H1 (cell line): ENCODE results near the gene FLNC. TPM values are rescaled to one million over a fixed set of nuclear protein-coding genes. Genes with fewer than 3 reads are reported as not detected.

Experiments
- CTCF ChIA-PET: fragments of 300-600 bp; sonication (Branson Sonifier 250); formaldehyde crosslinking; loops from one replicate; lab custom pipeline; 2021; ENCODE audit not compliant: partially characterized antibody; lab: Charles Lee
- POLR2A ChIA-PET: fragments of 300-600 bp; sonication (Branson Sonifier 250); formaldehyde crosslinking; loops from one replicate; lab custom pipeline; 2021; ENCODE audit warnings: inconsistent platforms; ENCODE audit not compliant: partially characterized antibody; lab: Charles Lee
- DNase-seq, 2 experiments: peaks; one replicate each; pipeline versions ENCODE4 v3.0.0 to v3.0.0-alpha.2; 2010 to 2022; ENCODE audit warnings: low spot score in 2 of 2, low read depth in 1 of 2, mixed read lengths in 1 of 2
- FAIRE-seq: peaks from 2 replicates; lab custom pipeline; 2011; peaks lifted over from hg19 to GRCh38; lab: Jason Lieb, UNC
- H2AFZ ChIP-seq: 2 replicates; pipeline ENCODE4 v1.8.1; 2012; ENCODE audit warnings: low read length, inconsistent platforms
- H2AK5ac ChIP-seq: 2 replicates; pipeline ENCODE4 v1.6.1; 2013; ENCODE audit warnings: low read depth, low read length
- H2BK120ac ChIP-seq: replicated peaks from 2 replicates; pipeline ENCODE3; 2013; ENCODE audit warnings: low read depth, low read length, inconsistent platforms
- H2BK12ac ChIP-seq: 2 replicates; pipeline ENCODE4 v1.6.1; 2013; ENCODE audit warnings: low read depth, low read length
- H2BK15ac ChIP-seq: 2 replicates; pipeline ENCODE4 v1.6.1; 2013; ENCODE audit warnings: low read length
- H2BK20ac ChIP-seq: 2 replicates; pipeline ENCODE4 v1.6.1; 2013; ENCODE audit warnings: low read length
- H2BK5ac ChIP-seq: 2 replicates; pipeline ENCODE4 v1.6.1; 2013; ENCODE audit warnings: low read depth, low read length
- H3K14ac ChIP-seq: 2 replicates; pipeline ENCODE4 v1.6.1; 2013; ENCODE audit warnings: inconsistent platforms; ENCODE audit not compliant: insufficient read length
- H3K18ac ChIP-seq: 2 replicates; pipeline ENCODE4 v1.6.1; 2013; ENCODE audit warnings: low read length; ENCODE audit errors: extremely low read depth
- H3K23ac ChIP-seq: 2 replicates; pipeline ENCODE4 v1.6.1; 2013; ENCODE audit warnings: inconsistent platforms; ENCODE audit not compliant: insufficient read length
- H3K23me2 ChIP-seq: 2 replicates; pipeline ENCODE4 v1.6.1; 2013; ENCODE audit warnings: low read depth, low read length
- H3K27ac ChIP-seq: 2 replicates; pipeline ENCODE4 v1.6.1; 2011; ENCODE audit warnings: low read depth, low read length, inconsistent platforms
- H3K27me3 ChIP-seq, 4 experiments: replicated peaks in 1 of 4; 1 replicate in 1 of 4; 2 replicates in 3 of 4; pipeline versions ENCODE4 v1.6.1 to v1.8.1; 2011 to 2013; ENCODE audit warnings: low read length in 3 of 4, mild to moderate bottlenecking in 3 of 4, inconsistent platforms in 2 of 4, mixed read lengths in 2 of 4, moderate library complexity in 1 of 4; ENCODE audit not compliant: control insufficient read depth in 3 of 4, insufficient read depth in 3 of 4; ENCODE audit errors: extremely low read depth in 1 of 4
- H3K36me3 ChIP-seq, 4 experiments: 2 replicates each; pipeline versions ENCODE4 v1.6.1 to v1.8.1; 2011 to 2013; ENCODE audit warnings: mild to moderate bottlenecking in 4 of 4, low read length in 3 of 4, moderate library complexity in 2 of 4, control low read depth in 1 of 4, inconsistent platforms in 1 of 4; ENCODE audit not compliant: insufficient read depth in 4 of 4, control insufficient read depth in 2 of 4
- H3K4ac ChIP-seq: replicated peaks from 2 replicates; pipeline ENCODE3; 2013; ENCODE audit warnings: low read length, low read depth, mixed read lengths, inconsistent platforms; ENCODE audit not compliant: insufficient read length
- H3K4me1 ChIP-seq, 4 experiments: replicated peaks in 1 of 4; 1 replicate in 1 of 4; 2 replicates in 3 of 4; pipeline versions ENCODE4 v1.6.1 to v1.8.1; 2011 to 2013; ENCODE audit warnings: low read length in 3 of 4, inconsistent platforms in 2 of 4, mixed read lengths in 1 of 4; ENCODE audit not compliant: insufficient read depth in 4 of 4, control insufficient read depth in 3 of 4
- H3K4me2 ChIP-seq, 2 experiments: 2 replicates each; pipeline versions ENCODE4 v1.6.1 to v1.8.1; 2011 to 2013; ENCODE audit warnings: low read depth in 2 of 2, low read length in 2 of 2, control low read depth in 1 of 2, inconsistent platforms in 1 of 2, mild to moderate bottlenecking in 1 of 2; ENCODE audit not compliant: insufficient read depth in 1 of 2
- H3K4me3 ChIP-seq, 4 experiments: fragments of 200-600, 300-600 bp in 1 of 4; sonication (generic), shearing (Covaris generic), sonication (Bioruptor Twin) in 1 of 4; 2 replicates each; pipeline versions ENCODE4 v1.5.1 to v1.8.1; 2011 to 2016; ENCODE audit warnings: low read length in 4 of 4, low read depth in 3 of 4, control low read depth in 2 of 4, inconsistent platforms in 2 of 4, mild to moderate bottlenecking in 2 of 4, mixed read lengths in 1 of 4, moderate library complexity in 1 of 4; ENCODE audit not compliant: insufficient read depth in 2 of 4; ENCODE audit errors: extremely low read depth in 1 of 4
- H3K56ac ChIP-seq: replicated peaks from 2 replicates; pipeline ENCODE3; 2013; ENCODE audit warnings: low read depth, mild to moderate bottlenecking, mixed read lengths, low read length, inconsistent platforms; ENCODE audit not compliant: insufficient read length
- H3K79me1 ChIP-seq: 2 replicates; pipeline ENCODE4 v1.6.1; 2013; ENCODE audit warnings: low read depth, low read length, control low read depth
- H3K79me2 ChIP-seq, 2 experiments: 2 replicates each; pipeline versions ENCODE4 v1.6.1 to v1.8.1; 2012 to 2013; ENCODE audit warnings: low read length in 2 of 2, mild to moderate bottlenecking in 2 of 2, inconsistent platforms in 1 of 2; ENCODE audit not compliant: insufficient read depth in 2 of 2, control insufficient read depth in 1 of 2
- H3K9ac ChIP-seq, 4 experiments: replicated peaks in 1 of 4; 1 replicate in 1 of 4; 2 replicates in 3 of 4; pipeline versions ENCODE4 v1.6.1 to v1.8.1; 2011 to 2013; ENCODE audit warnings: low read depth in 3 of 4, low read length in 3 of 4, control low read depth in 2 of 4, mild to moderate bottlenecking in 2 of 4, moderate library complexity in 2 of 4, inconsistent platforms in 1 of 4; ENCODE audit errors: extremely low read depth in 1 of 4
- H3K9me3 ChIP-seq, 2 experiments: 2 replicates each; pipeline versions ENCODE4 v1.6.1 to v1.8.1; 2012 to 2013; ENCODE audit warnings: mild to moderate bottlenecking in 2 of 2, moderate library complexity in 2 of 2, control low read depth in 1 of 2, inconsistent platforms in 1 of 2, low read depth in 1 of 2, low read length in 1 of 2, mixed read lengths in 1 of 2; ENCODE audit not compliant: insufficient read depth in 2 of 2
- H4K20me1 ChIP-seq, 2 experiments: replicated peaks in 1 of 2; 2 replicates each; pipeline versions ENCODE3 to v1.8.1; 2011 to 2013; ENCODE audit warnings: inconsistent platforms in 2 of 2, low read length in 2 of 2, mild to moderate bottlenecking in 1 of 2; ENCODE audit not compliant: insufficient read depth in 2 of 2, control insufficient read depth in 1 of 2
- H4K5ac ChIP-seq: 2 replicates; pipeline ENCODE4 v1.6.1; 2013; ENCODE audit warnings: low read length, low read depth, mixed read lengths, inconsistent platforms; ENCODE audit not compliant: insufficient read length
- H4K8ac ChIP-seq: 2 replicates; pipeline ENCODE4 v1.8.0; 2013; ENCODE audit warnings: mild to moderate bottlenecking, moderate library complexity, low read length, inconsistent platforms; ENCODE audit not compliant: insufficient read depth; ENCODE audit errors: extremely low read depth
- H4K91ac ChIP-seq: replicated peaks from 2 replicates; pipeline ENCODE3; 2013; ENCODE audit warnings: low read length, mixed read lengths, inconsistent platforms; ENCODE audit not compliant: insufficient read length
- BCL11A ChIP-seq, 2 experiments: IDR thresholded peaks; one replicate each; pipeline ENCODE4 v1.6.1; 2011; ENCODE audit warnings: low read depth in 2 of 2, low read length in 2 of 2, mild to moderate bottlenecking in 2 of 2
- KDM4A ChIP-seq: IDR thresholded peaks from one replicate; pipeline ENCODE4 v1.7.1; 2012; ENCODE audit warnings: low read depth, mild to moderate bottlenecking, moderate library complexity, low read length, inconsistent platforms; ENCODE audit not compliant: severe bottlenecking
- POLR2A ChIP-seq, 2 experiments: IDR thresholded peaks; 1 replicate in 1 of 2; 2 replicates in 1 of 2; pipeline ENCODE4 v1.6.1; 2011; ENCODE audit warnings: low read depth in 2 of 2, low read length in 2 of 2, mild to moderate bottlenecking in 2 of 2; ENCODE audit errors: control extremely low read depth in 1 of 2
- SAP30 ChIP-seq: fragments of 300-600 bp; sonication (generic); IDR thresholded peaks from 2 replicates; pipeline ENCODE4 v1.7.1; 2012; ENCODE audit warnings: low read length, moderate library complexity, mild to moderate bottlenecking, inconsistent platforms; ENCODE audit not compliant: insufficient read depth, insufficient replicate concordance
- SP1 ChIP-seq: IDR thresholded peaks from 2 replicates; pipeline ENCODE4 v1.6.1; 2011; ENCODE audit warnings: low read depth, low read length
- WGBS, 2 experiments: shearing (Covaris generic) in 1 of 2; methylation state at CpG; one replicate each; pipeline versions ENCODE4 v1.1.6 to v1.1.7; 2013 to 2015; ENCODE audit warnings: low lambda C conversion rate in 2 of 2, mixed read lengths in 2 of 2, inconsistent platforms in 1 of 2, low coverage in 1 of 2, missing lambda C conversion rate in 1 of 2; ENCODE audit not compliant: insufficient replicate concordance in 2 of 2, insufficient coverage in 1 of 2, insufficient read length in 1 of 2; ENCODE audit errors: extremely low coverage in 1 of 2, missing lambda C conversion rate in 1 of 2; 5-methylcytosine and 5-hydroxymethylcytosine counted together
- polyA plus RNA-seq, 7 experiments: library from polyadenylated mRNA; depleted of rRNA in 3 of 7; stranded (reverse) in 5 of 7; unstranded in 2 of 7; fragments of >200 nt in 5 of 7; fragments of 200-250 nt in 2 of 7; gene quantifications; 1 replicate in 5 of 7; 2 replicates in 1 of 7; 4 replicates in 1 of 7; pipeline versions ENCODE4 v1.2.1 to v1.2.3, GENCODE V29; 2011 to 2013; ENCODE audit warnings: missing spikeins in 2 of 7, mixed read lengths in 2 of 7
- total RNA-seq: library from RNA; stranded (reverse); fragmentation: NEBNext Ultra II Directional; extraction: Animal tissue kit (Norgen Biotek cat#: 25700); gene quantifications from 2 replicates; pipeline ENCODE4 v1.2.1, GENCODE V29; 2021

The FLNC gene
- total and polyA plus RNA-seq, 2 of the 8 experiments (the other 6 are each of a cell fraction or from before 2014, with no cell fraction given), result 1.9 to 10.7 TPM

DNA sequence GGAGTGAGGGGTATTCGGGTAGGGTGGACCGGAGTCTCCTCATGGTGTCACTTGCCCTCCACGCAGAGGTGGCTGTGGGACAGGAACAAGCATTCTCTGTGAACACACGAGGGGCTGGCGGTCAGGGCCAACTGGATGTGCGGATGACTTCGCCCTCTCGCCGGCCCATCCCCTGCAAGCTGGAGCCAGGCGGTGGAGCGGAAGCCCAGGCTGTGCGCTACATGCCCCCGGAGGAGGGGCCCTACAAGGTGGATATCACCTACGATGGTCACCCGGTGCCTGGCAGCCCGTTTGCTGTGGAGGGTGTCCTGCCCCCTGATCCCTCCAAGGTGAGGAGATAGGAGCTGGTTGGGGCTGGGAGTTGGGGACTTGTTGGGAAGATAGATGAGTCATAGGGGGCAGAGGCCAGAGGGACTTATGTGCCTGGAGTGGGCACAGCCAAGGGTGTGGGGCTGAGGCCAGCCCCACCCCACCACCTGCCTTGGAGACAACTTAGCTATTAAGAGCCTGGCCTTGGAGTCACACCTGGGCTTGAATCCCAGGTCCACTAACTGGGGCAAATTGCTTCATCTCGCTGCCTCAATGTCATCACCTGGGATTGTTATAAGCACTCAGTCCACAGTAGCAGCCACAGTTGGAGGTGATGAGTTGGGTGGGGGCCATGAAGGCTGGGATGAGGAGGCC is 13.9 kb downstream of the FLNC start:
- Histone ChIP-seq H3K23ac (no peak overlapping the region), H4K8ac (no peak overlapping the region), H4K91ac (no peak overlapping the region), H2AFZ (no peak overlapping the region), H3K9ac (no peak overlapping the region), H3K27me3 (no peaks in the 10 kb centered on the region; a peak in 1 of 7 replicates), H3K4me3 (no peak overlapping the region), H3K14ac (no peak overlapping the region), H3K27ac (no peak overlapping the region), H2BK12ac (no peak overlapping the region), H3K79me2 (no peaks in the 10 kb centered on the region), H3K23me2 (no peaks in the 10 kb centered on the region), H3K36me3 (no peaks in the 10 kb centered on the region), H3K4me1 (peaks cover 0 to 10% (median 5%) of the 10 kb centered on the region in 4 experiments; a peak in 6 of 7 replicates), H2BK20ac (no peak overlapping the region), H3K4me2 (no peak overlapping the region), H3K4ac (no peak overlapping the region), H2BK120ac (no peak overlapping the region), H2BK5ac (no peak overlapping the region), H2AK5ac (no peak overlapping the region; the same call in 1 of the 2 replicates), H4K20me1 (no peaks in the 10 kb centered on the region), H3K79me1 (no peaks in the 10 kb centered on the region), H4K5ac (no peak overlapping the region), H3K18ac (no peak overlapping the region), H3K56ac (no peak overlapping the region), H2BK15ac (no peak overlapping the region), H3K9me3 (no peaks in the 10 kb centered on the region)
- ChIA-PET CTCF (interaction anchor here (0.7 to 11.5 kb wide), 11 partner anchors 10 to 98 kb away, joined by 3 to 148 read pairs (median 4); partner anchors contain the start of genes ATP6V1F and KCP), POLR2A (interaction anchor here (0.6 kb wide), 1 partner anchor 11 kb away, joined by 3 read pairs; no protein-coding TSS in a partner anchor)
- 92% methylated on average over 17 of the region's 17 CpGs; no CpG with 5 or more reads in 1 of the 2 experiments for WGBS, 2 experiments
- DNase-seq (no peak), FAIRE-seq (no peak)
- TF ChIP-seq POLR2A (IDR thresholded peaks at IDR 0.05; ENCODE audit: control extremely low read depth in 1 of 2, low read depth in 2 of 2, low read length in 2 of 2), result no peak
- TF ChIP-seq SAP30, result no peak
- no peak for TF ChIP-seq KDM4A
- no peak for TF ChIP-seq SP1
- no peak for TF ChIP-seq BCL11A (IDR thresholded peaks at IDR 0.05; ENCODE audit: low read depth in 2 of 2, low read length in 2 of 2)
